Ascending aorta (tissue), 2 donors: ENCODE data around the gene GALNT13. TPM values are rescaled to one million over a fixed set of nuclear protein-coding genes. Genes with fewer than 3 reads are reported as not detected.

Source experiments
- DNase-seq, 2 donors: peaks; one replicate each; pipeline ENCODE4 v3.0.0-alpha.2; 2019; ENCODE audit warnings: low spot score in 2 of 2
- H3K27ac ChIP-seq, 2 donors: fragments of 200-600 bp; sonication (generic); one replicate each; pipeline ENCODE4 v1.5.1; 2016 to 2017; ENCODE audit warnings: mild to moderate bottlenecking in 1 of 2
- H3K27me3 ChIP-seq: fragments of 200-600 bp; sonication (generic); one replicate; pipeline ENCODE4 v1.5.1; 2017
- H3K36me3 ChIP-seq, 2 donors: fragments of 200-600 bp; sonication (generic); one replicate each; pipeline ENCODE4 v1.5.1; 2016
- H3K4me1 ChIP-seq, 2 donors: fragments of 200-600 bp; sonication (generic); one replicate each; pipeline ENCODE4 v1.5.1; 2016 to 2017; ENCODE audit warnings: mild to moderate bottlenecking in 1 of 2
- H3K4me3 ChIP-seq, 2 donors: fragments of 200-600 bp; sonication (generic); one replicate each; pipeline ENCODE4 v1.5.1; 2016 to 2017; ENCODE audit warnings: mild to moderate bottlenecking in 1 of 2
- H3K9me3 ChIP-seq, 2 donors: fragments of 200-600 bp; sonication (generic); one replicate each; pipeline ENCODE4 v1.5.1; 2016
- intact Hi-C: fragments of 100-400 bp; cut with DNase I; formaldehyde crosslinking; loops from one replicate; pipeline ENCODE4 v1.15.1; 2023
- total RNA-seq: library from RNA; depleted of rRNA; stranded (reverse); fragments of >200 nt; gene quantifications from one replicate; pipeline ENCODE4 v1.1.0, GENCODE V29; 2016
- TF ChIP-seq, protein P1 (sequence below), 3 experiments: fragments of 200-600 bp in 2 of 3; fragments of 450-650 bp in 1 of 3; sonication (generic) in 2 of 3; IDR thresholded peaks; one replicate each; pipeline ENCODE4 v1.5.1; 2016 to 2019; ENCODE audit warnings: antibody characterized with exemption in 3 of 3, mild to moderate bottlenecking in 1 of 3, moderate library complexity in 1 of 3

GALNT13 gene
- total RNA-seq, 1 donor from 2014 or later, result not detected

DNA sequence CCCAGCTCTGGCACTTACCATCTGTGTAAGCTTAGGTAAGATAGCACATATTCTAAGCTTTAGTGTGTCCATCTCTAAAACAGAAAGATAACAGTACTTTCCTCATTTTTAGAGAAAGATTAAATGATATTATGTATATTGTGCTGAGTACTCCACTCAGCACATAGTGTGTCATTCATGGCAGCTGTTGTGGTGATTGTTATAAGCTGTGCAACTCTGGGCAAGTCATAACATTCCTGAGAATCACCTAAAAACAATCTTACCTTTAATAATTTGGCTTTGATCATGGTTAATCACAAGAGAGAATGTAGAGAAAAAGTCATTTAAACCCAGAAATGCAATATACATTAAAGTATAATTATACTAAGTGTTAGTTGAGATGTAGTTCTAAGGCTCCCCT lies 391.5 kb downstream of the GALNT13 start:
- no peaks in the 10 kb centered on the region for H3K4me1 ChIP-seq
- no peak for DNase-seq
- H3K27me3 ChIP-seq, result no peaks in the 10 kb centered on the region
- TF ChIP-seq, protein P1, sequence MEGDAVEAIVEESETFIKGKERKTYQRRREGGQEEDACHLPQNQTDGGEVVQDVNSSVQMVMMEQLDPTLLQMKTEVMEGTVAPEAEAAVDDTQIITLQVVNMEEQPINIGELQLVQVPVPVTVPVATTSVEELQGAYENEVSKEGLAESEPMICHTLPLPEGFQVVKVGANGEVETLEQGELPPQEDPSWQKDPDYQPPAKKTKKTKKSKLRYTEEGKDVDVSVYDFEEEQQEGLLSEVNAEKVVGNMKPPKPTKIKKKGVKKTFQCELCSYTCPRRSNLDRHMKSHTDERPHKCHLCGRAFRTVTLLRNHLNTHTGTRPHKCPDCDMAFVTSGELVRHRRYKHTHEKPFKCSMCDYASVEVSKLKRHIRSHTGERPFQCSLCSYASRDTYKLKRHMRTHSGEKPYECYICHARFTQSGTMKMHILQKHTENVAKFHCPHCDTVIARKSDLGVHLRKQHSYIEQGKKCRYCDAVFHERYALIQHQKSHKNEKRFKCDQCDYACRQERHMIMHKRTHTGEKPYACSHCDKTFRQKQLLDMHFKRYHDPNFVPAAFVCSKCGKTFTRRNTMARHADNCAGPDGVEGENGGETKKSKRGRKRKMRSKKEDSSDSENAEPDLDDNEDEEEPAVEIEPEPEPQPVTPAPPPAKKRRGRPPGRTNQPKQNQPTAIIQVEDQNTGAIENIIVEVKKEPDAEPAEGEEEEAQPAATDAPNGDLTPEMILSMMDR (IDR thresholded peaks at IDR 0.05), result no peak
- no peak overlapping the region for H3K4me3 ChIP-seq
- intact Hi-C loops, result loop anchor here (10.0 kb wide), 1 partner anchor 278 kb away; no protein-coding TSS in a partner anchor
- no peaks in the 10 kb centered on the region for H3K9me3 ChIP-seq
- no peaks in the 10 kb centered on the region for H3K36me3 ChIP-seq
- no peak overlapping the region for H3K27ac ChIP-seq

GRCh38 chr2:154264024-154264423 lies 392.3 kb downstream of the GALNT13 start:
- Histone ChIP-seq H3K4me1 (no peaks in the 10 kb centered on the region), H3K9me3 (no peaks in the 10 kb centered on the region), H3K4me3 (no peak overlapping the region), H3K36me3 (no peaks in the 10 kb centered on the region), H3K27ac (no peak overlapping the region), H3K27me3 (no peaks in the 10 kb centered on the region)
- no peak for DNase-seq
- intact Hi-C loops, result loop anchor here (10.0 kb wide), 1 partner anchor 279 kb away; no protein-coding TSS in a partner anchor
- TF ChIP-seq, protein P1 (IDR thresholded peaks at IDR 0.05), result no peak

DNA sequence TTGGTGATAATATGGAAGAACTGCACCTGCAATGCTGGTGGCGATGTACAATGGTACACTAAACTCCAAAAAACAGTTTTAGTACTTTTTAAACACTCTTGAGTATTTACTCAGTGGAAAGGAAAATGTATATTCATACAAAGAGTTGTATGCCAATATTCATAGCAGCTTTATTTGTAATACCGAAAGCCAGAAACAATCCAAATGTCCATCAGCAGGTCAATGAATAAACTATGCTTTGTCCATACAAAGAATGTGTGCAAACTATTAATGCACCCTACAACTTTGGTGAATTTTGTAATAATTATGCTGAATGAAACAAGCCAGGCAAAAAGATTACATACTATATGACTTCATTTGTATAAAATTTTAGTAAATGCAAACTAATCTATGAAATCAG lies 396.3 kb downstream of the GALNT13 start:
- Histone ChIP-seq H3K36me3 (no peaks in the 10 kb centered on the region), H3K27me3 (no peaks in the 10 kb centered on the region), H3K4me3 (no peak overlapping the region), H3K9me3 (no peaks in the 10 kb centered on the region), H3K27ac (no peak overlapping the region), H3K4me1 (no peaks in the 10 kb centered on the region)
- no peak for DNase-seq
- intact Hi-C loops, result loop anchor here (10.0 kb wide), 1 partner anchor 283 kb away; no protein-coding TSS in a partner anchor
- TF ChIP-seq, protein P1 (IDR thresholded peaks at IDR 0.05), result no peak

- H3K27me3 ChIP-seq, result no peaks in the 10 kb centered on the region
- no peaks in the 10 kb centered on the region for H3K36me3 ChIP-seq
- no peaks in the 10 kb centered on the region for H3K9me3 ChIP-seq
- TF ChIP-seq, protein P1 (IDR thresholded peaks at IDR 0.05), result no peak
- no peak overlapping the region for H3K4me3 ChIP-seq
- DNase-seq, result no peak
- no peaks in the 10 kb centered on the region for H3K4me1 ChIP-seq
- no peak overlapping the region for H3K27ac ChIP-seq
- intact Hi-C loops, result no loop called here
Measured at GRCh38 chr2:154280543-154280942, 408.8 kb downstream of the GALNT13 start.

DNA sequence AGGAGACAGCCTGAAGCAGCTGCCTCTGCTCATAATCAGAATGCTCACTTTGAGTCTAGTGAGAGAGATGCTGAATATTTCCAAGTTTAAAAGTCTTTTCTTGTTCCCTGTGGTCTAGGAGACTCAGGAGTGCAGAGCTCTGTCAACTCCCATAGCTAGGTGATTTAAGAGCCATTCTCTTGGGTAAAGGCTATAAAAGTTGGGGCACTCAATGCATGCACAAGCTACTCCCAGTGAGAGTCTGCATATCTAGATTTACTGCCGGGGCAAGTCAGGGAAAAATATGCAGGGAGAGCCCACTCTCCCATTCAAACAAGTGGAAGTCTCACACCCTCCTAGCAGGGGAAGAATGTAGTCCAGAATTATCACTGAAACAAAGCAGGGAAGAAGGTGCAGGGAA lies 418.1 kb downstream of the GALNT13 start:
- no peaks in the 10 kb centered on the region for H3K4me1 ChIP-seq
- no peaks in the 10 kb centered on the region for H3K36me3 ChIP-seq
- no peaks in the 10 kb centered on the region for H3K9me3 ChIP-seq
- TF ChIP-seq, protein P1 (IDR thresholded peaks at IDR 0.05), result no peak
- intact Hi-C loops, result no loop called here
- no peak for DNase-seq
- H3K27me3 ChIP-seq, result no peaks in the 10 kb centered on the region
- no peak overlapping the region for H3K27ac ChIP-seq
- no peak overlapping the region for H3K4me3 ChIP-seq

- Histone ChIP-seq H3K27ac (no peak overlapping the region), H3K4me1 (no peaks in the 10 kb centered on the region), H3K4me3 (no peak overlapping the region), H3K9me3 (no peaks in the 10 kb centered on the region), H3K36me3 (no peaks in the 10 kb centered on the region), H3K27me3 (no peaks in the 10 kb centered on the region)
- TF ChIP-seq, protein P1 (IDR thresholded peaks at IDR 0.05), result no peak
- no peak for DNase-seq
- intact Hi-C loops, result no loop called here
Measured at GRCh38 chr2:154291511-154291910, 419.8 kb downstream of the GALNT13 start.
